ENCODE measurements around the gene ACTN1.

ACTN1 gene

DNA sequence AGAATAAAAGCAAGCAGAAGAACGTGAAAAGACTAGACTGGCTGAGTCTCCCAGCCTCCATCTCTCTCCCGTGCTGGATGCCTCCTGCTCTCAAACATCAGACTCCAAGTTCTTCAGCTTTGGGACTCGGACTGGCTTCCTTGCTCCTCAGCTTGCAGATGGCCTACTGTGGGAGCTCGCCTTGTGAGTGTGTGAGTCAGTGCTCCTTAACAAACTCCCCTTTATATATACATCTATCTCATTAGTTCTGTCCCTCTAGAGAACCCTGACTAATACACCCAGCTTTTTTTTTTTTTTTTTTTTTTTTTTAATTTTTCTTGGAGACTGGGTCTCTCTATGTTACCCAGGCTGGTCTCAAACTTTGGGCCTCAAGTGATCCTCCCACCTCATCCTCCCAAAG, 46.9 kb downstream of the ACTN1 start:
- no peak for DNase-seq

DNA sequence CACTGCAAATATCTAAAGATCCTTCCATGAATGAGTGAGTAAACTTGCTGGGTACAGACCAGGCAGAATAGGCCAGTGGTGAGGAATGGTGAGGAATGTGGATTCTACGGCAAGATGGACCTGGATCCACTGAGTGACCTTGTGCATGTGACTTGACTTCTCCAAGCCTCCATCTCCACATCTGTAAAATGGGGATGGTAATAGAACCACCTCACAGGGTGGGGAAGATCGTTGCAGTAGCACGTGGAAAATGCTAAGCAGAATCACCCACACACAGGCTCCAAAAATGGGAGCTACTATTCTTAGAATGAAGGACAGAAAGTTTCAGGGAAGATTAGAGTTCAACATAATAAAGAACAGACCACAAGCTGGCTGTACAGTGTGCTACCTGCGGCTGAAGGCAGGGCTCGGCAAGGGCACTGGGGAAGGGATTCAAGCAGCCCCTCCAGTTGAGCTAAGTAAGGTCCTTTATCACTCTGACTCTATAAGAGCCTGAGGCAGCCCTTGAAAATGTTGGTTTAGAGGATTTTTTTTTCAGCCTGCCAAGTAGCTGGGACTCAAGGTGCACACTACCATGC, 47.5 kb downstream of the ACTN1 start:
- no peak for DNase-seq

GRCh38 chr14:68931063-68931462, 48.0 kb downstream of the ACTN1 start:
- DNase-seq = no peak

DNA sequence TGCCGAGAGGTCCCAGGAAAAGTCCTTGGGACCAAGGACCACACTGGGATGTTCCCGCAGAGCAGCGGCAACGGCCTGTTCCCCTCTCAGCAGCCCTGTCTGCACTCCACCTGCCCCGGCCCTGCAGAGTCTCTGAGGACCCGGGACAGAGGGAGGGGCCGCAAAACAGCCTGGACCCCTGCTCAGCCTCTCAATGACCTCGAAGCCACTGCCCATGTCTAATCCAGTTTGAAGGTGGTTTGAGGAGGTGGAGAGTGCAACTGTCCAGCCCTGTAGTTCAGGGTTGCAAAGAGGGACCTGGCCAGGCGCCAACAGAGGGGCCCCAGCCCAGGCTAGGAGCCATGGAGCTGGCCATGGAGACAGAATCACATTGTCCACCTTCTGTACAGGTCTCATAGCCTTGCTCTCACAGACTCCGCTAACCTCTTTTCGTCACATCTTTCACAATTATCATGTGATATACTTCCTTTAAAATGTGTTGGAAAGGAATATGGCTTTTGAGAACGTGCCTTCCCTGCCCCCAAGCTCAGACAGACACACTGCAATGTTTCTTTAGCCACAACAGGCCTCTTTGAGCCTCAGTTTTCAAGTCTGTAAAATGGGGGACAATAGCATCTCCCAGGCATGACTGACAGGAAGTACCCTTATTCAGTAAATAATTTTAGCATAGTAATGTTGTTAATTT, 49.3 kb downstream of the ACTN1 start:
- no peak for DNase-seq

GRCh38 chr14:68928770-68929550, 50.1 kb downstream of the ACTN1 start:
- no peak for DNase-seq

DNA sequence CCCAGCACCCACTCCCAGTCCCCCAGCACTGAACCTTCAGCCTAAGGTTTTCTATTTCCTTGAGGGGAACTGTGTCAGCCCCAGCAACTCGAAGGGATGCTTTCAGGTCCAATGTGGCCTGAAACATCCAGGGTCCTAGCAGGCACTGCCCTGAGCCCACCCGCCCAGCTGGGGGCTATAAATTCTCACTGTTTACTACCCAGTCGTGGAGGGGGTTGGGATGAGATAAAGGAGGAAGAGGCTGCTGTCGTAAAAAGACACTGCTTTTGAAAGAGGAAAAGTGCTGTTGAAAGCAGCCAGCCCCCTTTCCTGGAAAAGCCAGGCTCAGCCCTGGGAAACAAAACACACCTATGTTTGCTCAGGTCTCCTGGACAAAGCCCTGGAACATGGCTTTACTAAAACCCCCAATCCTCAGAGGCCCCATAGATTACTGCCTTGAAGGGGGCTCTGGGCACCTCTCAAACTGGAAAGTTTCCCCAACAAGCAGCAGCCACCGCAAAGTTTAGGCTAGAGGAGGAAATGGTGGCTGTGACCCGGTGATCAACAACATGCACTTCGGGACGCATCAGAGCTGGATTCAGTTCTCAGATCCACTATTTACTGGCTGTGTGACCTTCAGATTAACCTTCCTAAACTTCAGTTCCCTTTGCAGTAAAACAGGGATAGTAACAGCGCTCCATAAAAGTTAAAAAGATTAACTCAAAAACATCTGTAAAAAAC, 51.0 kb downstream of the ACTN1 start:
- no peak for DNase-seq

DNA sequence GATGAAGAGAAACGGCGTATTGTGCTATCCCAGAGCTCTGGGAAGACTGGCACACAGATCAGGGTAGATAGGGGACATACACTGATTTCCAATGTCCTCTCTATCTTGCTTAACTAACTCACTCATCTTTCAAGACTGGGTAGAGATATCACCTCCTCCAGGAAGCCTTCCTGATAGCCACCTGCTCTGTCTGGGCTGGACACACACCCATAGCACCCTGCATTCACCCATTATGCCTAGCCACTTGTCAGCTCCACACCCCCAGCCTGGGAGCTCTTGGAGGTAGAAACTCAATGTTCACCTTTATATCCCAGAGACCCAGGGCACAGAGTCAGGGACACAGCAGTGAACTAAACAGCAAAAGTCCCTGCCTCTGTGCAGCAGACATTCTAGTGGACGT, 52.0 kb downstream of the ACTN1 start:
- DNase-seq = no peak

DNA sequence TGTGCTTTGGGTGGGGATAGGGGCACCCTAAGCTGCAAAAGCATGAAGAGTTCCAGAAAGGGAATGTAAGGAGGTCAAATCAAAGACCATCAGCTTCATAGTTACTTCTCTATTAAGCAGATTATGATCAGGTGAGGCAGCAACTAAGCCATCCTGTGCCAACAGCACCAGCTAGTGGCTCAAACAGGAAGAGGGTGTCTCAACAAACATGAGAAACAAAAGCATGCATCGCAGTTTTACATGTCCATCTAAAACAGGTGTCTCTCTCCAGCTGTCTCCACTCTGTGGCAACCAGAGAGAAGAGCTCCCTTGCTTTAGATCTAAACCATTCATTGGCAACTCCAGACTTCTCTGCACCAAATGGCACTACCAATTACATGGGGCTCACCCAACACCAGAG, 52.9 kb downstream of the ACTN1 start:
- peak; percentile 69 for DNase-seq

- DNase-seq = no peak
Observed at GRCh38 chr14:68925373-68925772, 53.7 kb downstream of the ACTN1 start.

- DNase-seq = peak; percentile 96
Observed at GRCh38 chr14:68924186-68925158, 54.6 kb downstream of the ACTN1 start.

GRCh38 chr14:68922886-68923285, 56.2 kb downstream of the ACTN1 start:
- DNase-seq = no peak

GRCh38 chr14:68922201-68922621, 56.9 kb downstream of the ACTN1 start:
- DNase-seq = no peak

DNA sequence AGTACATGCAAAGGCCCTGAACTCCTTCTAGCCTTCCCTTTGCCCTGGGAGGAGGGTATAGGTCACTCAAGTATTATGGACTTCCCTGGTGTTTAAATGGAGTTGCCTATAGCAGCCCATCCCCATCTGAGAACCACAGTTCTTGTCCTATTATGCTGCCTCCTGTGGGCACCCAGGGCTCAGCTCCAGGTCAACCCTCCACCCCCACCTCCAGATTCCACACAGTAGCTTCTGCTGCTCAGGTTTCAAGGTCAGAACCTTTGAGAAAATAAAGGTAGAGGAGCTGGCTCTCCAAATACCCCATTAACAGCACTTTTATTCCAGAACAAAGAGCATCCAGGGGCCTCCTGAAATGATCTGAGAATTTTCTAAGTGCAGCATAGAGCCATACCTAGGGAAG, 57.4 kb downstream of the ACTN1 start:
- DNase-seq = no peak

GRCh38 chr14:68921049-68921448, 58.1 kb downstream of the ACTN1 start:
- no peak for DNase-seq

GRCh38 chr14:68919129-68919927, 59.8 kb downstream of the ACTN1 start:
- no peak for DNase-seq

- DNase-seq = no peak
Observed at GRCh38 chr14:68918612-68919011, 60.5 kb downstream of the ACTN1 start.

- no peak for DNase-seq
Observed at GRCh38 chr14:68916358-68916941, 62.7 kb downstream of the ACTN1 start.

DNA sequence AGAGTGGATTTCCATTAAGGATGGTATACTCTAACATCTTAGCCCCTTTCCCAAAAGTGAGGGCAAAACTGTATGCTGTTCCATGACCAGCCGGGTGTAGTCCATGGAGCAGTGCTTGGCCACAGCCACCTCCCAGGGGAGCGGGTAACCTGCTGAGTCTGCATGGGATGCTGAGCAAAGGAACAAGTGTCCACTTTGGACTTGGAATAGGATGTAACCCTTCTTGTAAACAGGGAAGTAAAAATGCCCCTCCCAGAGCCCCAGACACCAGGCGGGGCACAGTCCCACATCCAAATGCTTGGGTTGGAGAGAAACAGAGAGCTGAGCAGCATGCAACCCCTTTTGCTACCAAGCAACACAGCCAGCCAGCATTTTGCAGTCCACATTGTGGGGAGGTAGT, 65.6 kb downstream of the ACTN1 start:
- DNase-seq = no peak

GRCh38 chr14:68911594-68912227, 67.4 kb downstream of the ACTN1 start:
- DNase-seq = peak; percentile 87

- DNase-seq = no peak
Observed at GRCh38 chr14:68910540-68910939, 68.6 kb downstream of the ACTN1 start.

All from islet precursor cell (in vitro differentiated cells).